Adrenal gland (tissue), 12 donors: ENCODE results near the gene AIP. TPM values are rescaled to one million over a fixed set of nuclear protein-coding genes. Genes with fewer than 3 reads are reported as not detected.

ENCODE experiments used
- DNase-seq, 7 donors: peaks; one replicate each; pipeline ENCODE4 v3.0.0-alpha.2; 2019 to 2020
- H3K27ac ChIP-seq, 5 donors: fragments of 200-600 bp; sonication (generic) in 4 of 5; 1 replicate in 3 of 5; 2 replicates in 2 of 5; pipeline versions ENCODE4 v1.5.1 to v1.8.0; 2016 to 2020; ENCODE audit warnings: mild to moderate bottlenecking in 1 of 5
- H3K27me3 ChIP-seq: fragments of 200-600 bp; 2 replicates; pipeline ENCODE4 v1.8.0; 2021
- H3K36me3 ChIP-seq, 2 donors: fragments of 200-600 bp; replicated peaks in 1 of 2; 1 replicate in 1 of 2; 2 replicates in 1 of 2; pipeline versions ENCODE4 v1.5.1 to v1.8.0; 2018 to 2022
- H3K4me1 ChIP-seq, 2 donors: fragments of 200-600 bp; replicated peaks in 1 of 2; 1 replicate in 1 of 2; 2 replicates in 1 of 2; pipeline versions ENCODE4 v1.5.1 to v1.8.0; 2018 to 2021
- H3K4me3 ChIP-seq, 4 donors: fragments of 200-600 bp; sonication (generic) in 3 of 4; one replicate each; pipeline ENCODE4 v1.5.1; 2016 to 2018
- H3K9me3 ChIP-seq, 3 donors: fragments of 200-600 bp; sonication (generic) in 1 of 3; replicated peaks in 1 of 3; 1 replicate in 2 of 3; 2 replicates in 1 of 3; pipeline versions ENCODE4 v1.5.1 to v1.8.0; 2016 to 2021
- POLR2A ChIP-seq, 2 donors: fragments of 450-650 bp; IDR thresholded peaks; one replicate each; pipeline ENCODE4 v1.6.1; 2017; ENCODE audit warnings: antibody characterized with exemption in 2 of 2, mild to moderate bottlenecking in 2 of 2, moderate library complexity in 1 of 2
- WGBS, 4 donors: extraction: QIAGEN DNeasy Blood & Tissue Kit in 2 of 4; methylation state at CpG; one replicate each; pipeline versions ENCODE4 v1.1.5 to v1.1.7; 2013 to 2017; 5-methylcytosine and 5-hydroxymethylcytosine counted together
- intact Hi-C, 2 donors: fragments of 100-400 bp; cut with DNase I; formaldehyde crosslinking; loops; one replicate each; pipeline versions ENCODE4 v1.14.1 to v1.15.0; 2022 to 2023
- polyA plus RNA-seq, 3 donors: library from polyadenylated mRNA; stranded (reverse); fragments of 200-250 nt in 2 of 3; fragments of 350-450 nt in 1 of 3; fragmentation: Illumina TruSeq in 1 of 3; extraction: RNeasy Lipid Tissue Mini Kit (QIAGEN cat#74804) in 1 of 3; gene quantifications; one replicate each; pipeline ENCODE4 v1.2.3, GENCODE V29; 2013 to 2014
- total RNA-seq, 9 donors: library from RNA; depleted of rRNA in 4 of 9; stranded (reverse); fragments of >200 nt in 4 of 9; fragments of 120-200 nt in 1 of 9; fragmentation: NEBNext Ultra II Directional in 1 of 9; extraction: Animal tissue kit (Norgen Biotek cat#: 25700) in 1 of 9; gene quantifications; one replicate each; pipeline versions ENCODE4 v1.1.0 to v1.2.4, GENCODE V29; 2013 to 2023
- TF ChIP-seq, protein P1 (sequence below), 6 experiments: fragments of 450-650 bp in 4 of 6; fragments of 200-600 bp in 2 of 6; sonication (generic) in 1 of 6; IDR thresholded peaks; 1 replicate in 5 of 6; 2 replicates in 1 of 6; pipeline versions ENCODE4 v1.5.1 to v1.8.0; 2016 to 2021; ENCODE audit warnings: antibody characterized with exemption in 6 of 6, mild to moderate bottlenecking in 2 of 6, moderate library complexity in 1 of 6
- donor health status: healthy with polysubstance abuse.
- donor health status: Bipolar disorder and iron deficiency.
- donor health status: DM: yes; HTN: yes; CAD: no.
- donor health status: DM: no; HTN: no; CAD: no.
- donor health status: DM: no; HTN: no; CAD: no.
- donor health status: DM: yes; HTN: yes; CAD: no.

AIP gene
- total and polyA plus RNA-seq, 12 donors = 35.3 to 152 (median 83.9) TPM

GRCh38 chr11:67495234-67496005, 12.6 kb downstream of the AIP start:
- Histone ChIP-seq H3K27me3 (no peaks in the 10 kb centered on the region), H3K9me3 (no peaks in the 10 kb centered on the region), H3K36me3 (peaks cover 0 to 59% of the 10 kb centered on the region in 2 donors), H3K4me3 (no peak overlapping the region), H3K4me1 (no peaks in the 10 kb centered on the region), H3K27ac (no peak overlapping the region)
- no peak for DNase-seq
- intact Hi-C loops = no loop called here
- 90 to 97% (median 92%) methylated on average over 5 to 16 of the region's 16 CpGs for WGBS, 4 donors
- TF ChIP-seq, protein P1, sequence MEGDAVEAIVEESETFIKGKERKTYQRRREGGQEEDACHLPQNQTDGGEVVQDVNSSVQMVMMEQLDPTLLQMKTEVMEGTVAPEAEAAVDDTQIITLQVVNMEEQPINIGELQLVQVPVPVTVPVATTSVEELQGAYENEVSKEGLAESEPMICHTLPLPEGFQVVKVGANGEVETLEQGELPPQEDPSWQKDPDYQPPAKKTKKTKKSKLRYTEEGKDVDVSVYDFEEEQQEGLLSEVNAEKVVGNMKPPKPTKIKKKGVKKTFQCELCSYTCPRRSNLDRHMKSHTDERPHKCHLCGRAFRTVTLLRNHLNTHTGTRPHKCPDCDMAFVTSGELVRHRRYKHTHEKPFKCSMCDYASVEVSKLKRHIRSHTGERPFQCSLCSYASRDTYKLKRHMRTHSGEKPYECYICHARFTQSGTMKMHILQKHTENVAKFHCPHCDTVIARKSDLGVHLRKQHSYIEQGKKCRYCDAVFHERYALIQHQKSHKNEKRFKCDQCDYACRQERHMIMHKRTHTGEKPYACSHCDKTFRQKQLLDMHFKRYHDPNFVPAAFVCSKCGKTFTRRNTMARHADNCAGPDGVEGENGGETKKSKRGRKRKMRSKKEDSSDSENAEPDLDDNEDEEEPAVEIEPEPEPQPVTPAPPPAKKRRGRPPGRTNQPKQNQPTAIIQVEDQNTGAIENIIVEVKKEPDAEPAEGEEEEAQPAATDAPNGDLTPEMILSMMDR (IDR thresholded peaks at IDR 0.05) = no peak
- TF ChIP-seq POLR2A (IDR thresholded peaks at IDR 0.05) = no peak

GRCh38 chr11:67496113-67496512, 13.3 kb downstream of the AIP start:
- TF ChIP-seq, protein P1 (IDR thresholded peaks at IDR 0.05) = no peak
- no peak for TF ChIP-seq POLR2A (IDR thresholded peaks at IDR 0.05)
- Histone ChIP-seq H3K36me3 (peaks cover 0 to 52% of the 10 kb centered on the region in 2 donors), H3K4me3 (no peak overlapping the region), H3K4me1 (no peaks in the 10 kb centered on the region), H3K27me3 (no peaks in the 10 kb centered on the region), H3K27ac (no peak overlapping the region), H3K9me3 (no peaks in the 10 kb centered on the region)
- no peak for DNase-seq
- WGBS, 4 donors = 91 to 96% (median 92%) methylated on average over 5 to 12 of the region's 12 CpGs
- intact Hi-C loops = no loop called here

- WGBS, 4 donors = 95 to 98% (median 96%) methylated on average over 7 to 21 of the region's 21 CpGs
These were observed 14.9 kb downstream of the AIP start for GRCh38 chr11:67497656-67498291.

DNA sequence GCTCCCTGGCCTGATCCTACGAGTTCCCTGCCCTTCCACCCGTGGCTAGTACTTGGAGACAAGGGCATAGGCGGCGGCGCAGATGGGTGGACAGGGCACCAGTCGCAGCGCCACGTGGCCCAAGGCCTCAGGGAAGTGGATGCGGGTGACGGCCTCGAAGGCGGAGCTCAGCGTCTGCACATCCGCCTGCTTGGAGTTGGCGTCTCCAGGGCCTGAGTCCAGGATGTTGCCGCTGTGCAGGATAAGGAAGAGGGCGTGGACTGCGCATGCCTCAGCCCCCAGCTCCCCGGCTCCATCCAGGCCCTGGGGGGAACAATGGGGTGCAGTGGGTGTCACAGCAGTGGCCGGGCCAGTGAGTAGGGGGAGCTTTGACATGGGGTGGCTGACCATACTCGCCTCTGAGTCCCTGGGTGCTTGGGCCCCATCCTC, 15.7 kb downstream of the AIP start:
- intact Hi-C loops = no loop called here
- Histone ChIP-seq H3K27ac (peak overlapping the region in 1 of 5 donors; percentile 29), H3K36me3 (peaks cover 0 to 28% of the 10 kb centered on the region in 2 donors), H3K4me1 (peaks cover under 1 to 5% of the 10 kb centered on the region in 2 donors), H3K9me3 (no peaks in the 10 kb centered on the region), H3K27me3 (no peaks in the 10 kb centered on the region), H3K4me3 (no peak overlapping the region)
- TF ChIP-seq POLR2A (IDR thresholded peaks at IDR 0.05) = no peak
- TF ChIP-seq, protein P1 (IDR thresholded peaks at IDR 0.05) = no peak
- 81 to 93% (median 88%) methylated on average over 19 to 21 of the region's 21 CpGs for WGBS, 4 donors
- DNase-seq = peak in 2 of 7 donors; percentile 44 to 60

More at GRCh38 chr11:67497656-67498291, 14.9 kb downstream of the AIP start:
- no peak for DNase-seq
- Histone ChIP-seq H3K27ac (no peak overlapping the region), H3K27me3 (no peaks in the 10 kb centered on the region), H3K36me3 (peaks cover 0 to 36% of the 10 kb centered on the region in 2 donors), H3K4me3 (no peak overlapping the region), H3K4me1 (no peaks in the 10 kb centered on the region), H3K9me3 (no peaks in the 10 kb centered on the region)
- intact Hi-C loops = no loop called here
- TF ChIP-seq, protein P1 (IDR thresholded peaks at IDR 0.05) = no peak
